ENCODE data around the gene TMEM175.

The TMEM175 gene

GRCh38 chr4:1000686-1001260 is 68.5 kb downstream of the TMEM175 start:
- DNase-seq (ENCODE audit: extremely low read depth in 1 of 2, low read depth in 1 of 2) = no peak

GRCh38 chr4:1001561-1002130 is 69.4 kb downstream of the TMEM175 start:
- no peak for DNase-seq (ENCODE audit: extremely low read depth in 1 of 2, low read depth in 1 of 2)

DNA sequence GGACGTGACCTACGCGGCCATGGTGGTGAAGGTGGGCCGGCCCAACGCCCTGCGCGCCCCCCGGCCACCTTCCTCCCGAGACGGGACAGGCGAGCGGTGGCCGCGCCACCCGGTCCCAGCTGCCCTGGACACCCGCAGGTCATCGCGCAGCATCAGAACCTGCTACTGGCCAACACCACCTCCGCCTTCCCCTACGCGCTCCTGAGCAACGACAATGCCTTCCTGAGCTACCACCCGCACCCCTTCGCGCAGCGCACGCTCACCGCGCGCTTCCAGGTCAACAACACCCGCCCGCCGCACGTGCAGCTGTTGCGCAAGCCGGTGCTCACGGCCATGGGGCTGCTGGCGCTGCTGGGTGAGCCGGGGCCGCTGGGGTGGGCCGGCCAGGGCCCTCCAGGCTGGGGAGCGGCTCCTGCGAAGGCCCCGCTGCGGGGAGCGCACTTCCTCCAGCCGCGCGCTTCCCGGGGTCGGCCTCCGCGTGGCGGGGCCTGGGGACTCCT is 69.9 kb downstream of the TMEM175 start:
- DNase-seq (ENCODE audit: extremely low read depth in 1 of 2, low read depth in 1 of 2) = no peak

DNA sequence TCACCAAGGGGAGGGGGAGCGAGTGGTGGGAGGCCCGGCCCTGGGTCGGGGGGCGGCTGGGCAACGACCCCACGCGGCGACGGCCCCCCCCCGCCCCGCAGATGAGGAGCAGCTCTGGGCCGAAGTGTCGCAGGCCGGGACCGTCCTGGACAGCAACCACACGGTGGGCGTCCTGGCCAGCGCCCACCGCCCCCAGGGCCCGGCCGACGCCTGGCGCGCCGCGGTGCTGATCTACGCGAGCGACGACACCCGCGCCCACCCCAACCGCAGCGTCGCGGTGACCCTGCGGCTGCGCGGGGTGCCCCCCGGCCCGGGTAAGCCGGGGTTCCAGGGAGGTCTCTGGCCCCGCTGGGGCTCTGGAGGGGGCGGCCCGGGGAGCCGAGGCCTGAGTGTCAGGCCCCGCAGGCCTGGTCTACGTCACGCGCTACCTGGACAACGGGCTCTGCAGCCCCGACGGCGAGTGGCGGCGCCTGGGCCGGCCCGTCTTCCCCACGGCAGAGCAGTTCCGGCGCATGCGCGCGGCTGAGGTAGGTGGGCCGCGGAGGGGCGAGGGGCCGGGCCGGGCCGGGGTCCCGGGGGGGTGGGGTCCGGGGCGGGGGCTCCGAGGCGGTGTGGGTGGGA is 70.5 kb downstream of the TMEM175 start:
- DNase-seq (ENCODE audit: extremely low read depth in 1 of 2, low read depth in 1 of 2) = no peak

GRCh38 chr4:1003271-1004070 is 71.2 kb downstream of the TMEM175 start:
- no peak for DNase-seq (ENCODE audit: extremely low read depth in 1 of 2, low read depth in 1 of 2)

- no peak for DNase-seq (ENCODE audit: extremely low read depth in 1 of 2, low read depth in 1 of 2)
Measured at GRCh38 chr4:1004071-1004418, 71.8 kb downstream of the TMEM175 start.

DNA sequence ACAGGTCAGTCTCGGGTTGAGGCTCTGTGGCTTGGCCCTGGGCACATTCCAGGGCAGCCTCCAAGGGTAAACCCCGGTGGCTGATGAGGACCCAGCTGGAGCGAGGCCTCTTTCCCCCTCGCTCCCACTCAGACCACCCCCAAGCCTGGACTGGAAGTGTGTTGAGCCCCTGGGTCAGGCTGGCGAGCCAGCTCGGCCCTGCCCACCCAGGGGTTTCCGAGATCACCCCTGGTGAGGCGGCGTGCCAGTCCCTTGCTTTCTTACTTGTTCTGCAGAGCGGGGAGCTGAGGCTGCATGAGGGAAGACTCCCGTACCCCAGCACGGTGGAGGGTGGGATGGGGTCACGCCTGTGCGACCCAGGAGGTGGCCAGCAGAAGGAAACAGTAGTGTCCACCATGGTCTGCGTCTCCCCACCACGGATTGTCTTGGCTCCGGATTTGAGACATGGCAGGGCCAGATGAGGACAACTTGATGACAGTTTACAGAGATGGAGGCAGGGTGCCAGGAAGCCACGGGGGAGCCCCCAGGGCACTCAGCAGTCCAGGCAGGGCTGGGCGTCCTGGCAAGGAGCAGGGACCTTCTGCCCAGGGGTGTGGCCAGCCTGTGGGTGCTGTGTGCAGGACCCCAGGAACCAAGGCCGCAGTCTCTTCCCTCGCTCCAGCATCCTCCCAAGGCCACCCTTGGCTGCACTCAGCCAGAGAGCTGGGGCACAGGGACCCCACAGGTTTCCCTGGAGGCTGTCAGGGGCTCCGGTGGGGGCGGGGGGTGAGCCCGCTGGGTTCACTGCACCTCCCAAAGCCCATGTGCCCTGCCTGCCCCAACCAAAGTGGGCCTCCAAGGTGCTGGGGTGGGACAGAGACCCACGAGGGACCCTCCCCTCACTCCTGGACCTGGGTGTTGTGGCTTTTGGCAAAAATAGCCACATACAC is 72.6 kb downstream of the TMEM175 start:
- no peak for DNase-seq (ENCODE audit: extremely low read depth in 1 of 2, low read depth in 1 of 2)

DNA sequence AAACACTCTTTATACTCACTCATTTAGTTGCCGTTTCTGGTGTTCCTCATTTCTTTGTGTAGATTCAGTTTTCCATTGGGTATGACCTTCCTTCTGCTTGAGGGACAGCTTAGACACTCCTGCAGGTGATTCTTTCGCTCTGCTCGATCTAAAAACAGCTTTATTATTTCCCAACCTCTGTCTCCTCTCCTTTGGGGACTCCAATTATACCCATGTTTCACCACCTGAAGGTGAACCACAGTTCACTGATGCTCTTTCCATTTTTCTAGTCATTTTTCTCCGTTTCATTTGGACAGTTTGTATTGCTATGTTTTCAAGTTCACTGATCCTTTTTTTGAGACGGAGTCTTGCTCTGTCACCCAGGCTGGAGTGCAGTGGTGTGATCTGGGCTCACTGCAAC is 74.6 kb downstream of the TMEM175 start:
- no peak for DNase-seq (ENCODE audit: extremely low read depth in 1 of 2, low read depth in 1 of 2)

Data from activated CD8-positive, alpha-beta memory T cell treated with anti-CD3 and anti-CD28 coated beads for 1 hour (primary cell).